HEK293 (cell line): Measurements from ENCODE around the gene RCOR1.

Experiments used
- CTCF ChIA-PET: fragments of 350-600 bp; formaldehyde crosslinking; extraction: SDS; loops from one replicate; lab custom pipeline; 2021; ENCODE audit warnings: antibody characterized with exemption; lab: Yijun Ruan, JAX
- POLR2A ChIA-PET: fragments of 300-600 bp; formaldehyde crosslinking; extraction: SDS; loops from one replicate; lab custom pipeline; 2020; ENCODE audit warnings: antibody characterized with exemption, inconsistent platforms; lab: Yijun Ruan, JAX
- H3K27ac ChIP-seq: fragments of 200-500 bp; sonication (Bioruptor generic); 2 replicates; pipeline ENCODE4 v1.5.1; 2014; ENCODE audit warnings: low read depth, low read length, control low read depth, inconsistent platforms; ENCODE audit errors: extremely low read depth
- H3K36me3 ChIP-seq, 2 experiments: fragments of 200-500 bp in 1 of 2; sonication (Bioruptor generic) in 1 of 2; 1 replicate in 1 of 2; 2 replicates in 1 of 2; pipeline ENCODE4 v1.5.1; 2014 to 2017; ENCODE audit warnings: inconsistent platforms in 2 of 2, low read length in 2 of 2; ENCODE audit not compliant: control insufficient read depth in 2 of 2, insufficient read depth in 1 of 2
- H3K4me1 ChIP-seq: fragments of 200-500 bp; sonication (Bioruptor generic); 2 replicates; pipeline ENCODE4 v1.5.1; 2014; ENCODE audit warnings: mild to moderate bottlenecking, low read length, inconsistent platforms; ENCODE audit not compliant: control insufficient read depth, insufficient read depth
- H3K4me3 ChIP-seq: 2 replicates; pipeline ENCODE4 v1.5.1; 2011; ENCODE audit warnings: low read depth, mild to moderate bottlenecking, control low read depth, low read length, moderate library complexity
- H3K9me3 ChIP-seq: fragments of 200-500 bp; sonication (Bioruptor generic); 2 replicates; pipeline ENCODE4 v1.5.1; 2014; ENCODE audit warnings: low read depth, low read length, inconsistent platforms; ENCODE audit not compliant: control insufficient read depth, insufficient read depth
- GLIS1 ChIP-seq: fragments of 450-650 bp; formaldehyde crosslinking; IDR thresholded peaks from 2 replicates; pipeline ENCODE4 v1.5.1; 2016; ENCODE audit warnings: missing biosample characterization, missing genetic modification characterization
- IKZF3 ChIP-seq: fragments of 450-650 bp; IDR thresholded peaks from 2 replicates; pipeline ENCODE4 v1.5.0; 2018; ENCODE audit warnings: missing biosample characterization, mild to moderate bottlenecking, missing genetic modification characterization, moderate library complexity
- KLF17 ChIP-seq: fragments of 450-650 bp; formaldehyde crosslinking; IDR thresholded peaks from 2 replicates; pipeline ENCODE4 v1.5.1; 2016; ENCODE audit warnings: missing biosample characterization, missing genetic modification characterization
- PRDM1 ChIP-seq: fragments of 450-650 bp; formaldehyde crosslinking; IDR thresholded peaks from 2 replicates; pipeline ENCODE4; 2016; ENCODE audit warnings: missing biosample characterization, missing genetic modification characterization
- ZBTB21 ChIP-seq: fragments of 450-650 bp; formaldehyde crosslinking; IDR thresholded peaks from 2 replicates; pipeline ENCODE4 v1.5.1; 2017; ENCODE audit warnings: missing biosample characterization, missing genetic modification characterization
- ZFHX2 ChIP-seq: fragments of 450-650 bp; formaldehyde crosslinking; conservative IDR thresholded peaks from 2 replicates; pipeline ENCODE4 v1.5.1; 2016; ENCODE audit warnings: missing biosample characterization, missing genetic modification characterization
- ZIC2 ChIP-seq: fragments of 450-650 bp; formaldehyde crosslinking; IDR thresholded peaks from 2 replicates; pipeline ENCODE4 v1.5.1; 2016; ENCODE audit warnings: missing biosample characterization, missing genetic modification characterization
- ZNF121 ChIP-seq: fragments of 450-650 bp; formaldehyde crosslinking; IDR thresholded peaks from 2 replicates; pipeline ENCODE4 v1.5.1; 2016; ENCODE audit warnings: missing biosample characterization, missing genetic modification characterization
- ZNF146 ChIP-seq: fragments of 450-650 bp; formaldehyde crosslinking; IDR thresholded peaks from 2 replicates; pipeline ENCODE4 v1.5.1; 2016; ENCODE audit warnings: missing biosample characterization, missing genetic modification characterization
- ZNF155 ChIP-seq: fragments of 450-650 bp; formaldehyde crosslinking; IDR thresholded peaks from 2 replicates; pipeline ENCODE4 v1.5.1; 2016; ENCODE audit warnings: missing biosample characterization, missing genetic modification characterization
- ZNF174 ChIP-seq: fragments of 450-650 bp; formaldehyde crosslinking; IDR thresholded peaks from 2 replicates; pipeline ENCODE4 v1.5.0; 2017; ENCODE audit warnings: missing biosample characterization, mild to moderate bottlenecking, missing genetic modification characterization
- ZNF23 ChIP-seq: fragments of 450-650 bp; formaldehyde crosslinking; IDR thresholded peaks from 2 replicates; pipeline ENCODE4 v1.5.1; 2016; ENCODE audit warnings: missing biosample characterization, missing genetic modification characterization, borderline replicate concordance
- ZNF280C ChIP-seq: fragments of 450-650 bp; formaldehyde crosslinking; IDR thresholded peaks from 2 replicates; pipeline ENCODE4 v1.5.1; 2016; ENCODE audit warnings: missing biosample characterization, missing genetic modification characterization
- ZNF398 ChIP-seq: fragments of 450-650 bp; formaldehyde crosslinking; IDR thresholded peaks from 2 replicates; pipeline ENCODE4 v1.5.1; 2017; ENCODE audit warnings: missing biosample characterization, missing genetic modification characterization
- ZNF433 ChIP-seq: fragments of 450-650 bp; formaldehyde crosslinking; IDR thresholded peaks from 2 replicates; pipeline ENCODE4 v1.5.1; 2016; ENCODE audit warnings: missing biosample characterization, missing genetic modification characterization, low read depth
- ZNF473 ChIP-seq: fragments of 450-650 bp; formaldehyde crosslinking; IDR thresholded peaks from 2 replicates; pipeline ENCODE4 v1.5.1; 2017; ENCODE audit warnings: missing biosample characterization, missing genetic modification characterization
- ZNF544 ChIP-seq: fragments of 450-650 bp; formaldehyde crosslinking; IDR thresholded peaks from 2 replicates; pipeline ENCODE4 v1.5.0; 2017; ENCODE audit warnings: missing biosample characterization, missing genetic modification characterization
- ZNF560 ChIP-seq: fragments of 450-650 bp; formaldehyde crosslinking; IDR thresholded peaks from 2 replicates; pipeline ENCODE4 v1.5.1; 2017; ENCODE audit warnings: missing biosample characterization, missing genetic modification characterization, borderline replicate concordance
- ZNF623 ChIP-seq: fragments of 450-650 bp; formaldehyde crosslinking; IDR thresholded peaks from 2 replicates; pipeline ENCODE4 v1.5.1; 2016; ENCODE audit warnings: missing biosample characterization, missing genetic modification characterization
- ZNF626 ChIP-seq: fragments of 450-650 bp; sonication (Bioruptor Pico); formaldehyde crosslinking; IDR thresholded peaks from 2 replicates; pipeline ENCODE4 v1.5.1; 2018; ENCODE audit warnings: missing biosample characterization, missing genetic modification characterization, inconsistent platforms
- ZNF645 ChIP-seq: fragments of 450-650 bp; formaldehyde crosslinking; IDR thresholded peaks from 2 replicates; pipeline ENCODE4; 2016; ENCODE audit warnings: missing biosample characterization, missing genetic modification characterization
- TF ChIP-seq, protein P1 (sequence below): fragments of 450-650 bp; formaldehyde crosslinking; IDR thresholded peaks from 2 replicates; pipeline ENCODE4 v1.5.1; 2017; ENCODE audit warnings: missing biosample characterization, missing genetic modification characterization
- TF ChIP-seq, protein P2 (sequence below): fragments of 450-650 bp; formaldehyde crosslinking; IDR thresholded peaks from 2 replicates; pipeline ENCODE4 v1.5.1; 2016; ENCODE audit warnings: missing biosample characterization, missing genetic modification characterization
- TF ChIP-seq, protein P3 (sequence below): fragments of 450-650 bp; formaldehyde crosslinking; IDR thresholded peaks from 2 replicates; pipeline ENCODE4 v1.5.1; 2016; ENCODE audit warnings: missing biosample characterization, missing genetic modification characterization

RCOR1 gene

GRCh38 chr14:102697501-102697900 is 105.1 kb downstream of the RCOR1 start:
- ChIA-PET POLR2A (no interaction called here), CTCF (interaction anchor here (0.7 to 2.0 kb wide), 2 partner anchors 86 to 103 kb away, joined by 3 to 12 read pairs; no protein-coding TSS in a partner anchor)
- peaks cover 5 to 10% of the 10 kb centered on the region in 2 experiments for H3K36me3 ChIP-seq
- no peak overlapping the region for H3K4me3 ChIP-seq
- peaks cover 3% of the 10 kb centered on the region for H3K4me1 ChIP-seq
- H3K9me3 ChIP-seq: no peaks in the 10 kb centered on the region
- TF ChIP-seq ZNF544: no peak
- no peak for TF ChIP-seq ZNF155
- TF ChIP-seq GLIS1: no peak
- no peak for TF ChIP-seq ZNF23
- TF ChIP-seq ZNF560 (tag by site-specific recombination): no peak
- TF ChIP-seq ZIC2 (tag by site-specific recombination): no peak
- TF ChIP-seq ZNF473 (tag by site-specific recombination): no peak
- no peak for TF ChIP-seq ZNF645 (tag by site-specific recombination)
- no peak for TF ChIP-seq KLF17 (tag by site-specific recombination)
- TF ChIP-seq ZBTB21 (tag by site-specific recombination): no peak
- TF ChIP-seq IKZF3 (tag by site-specific recombination): no peak
- no peak for TF ChIP-seq ZNF280C (tag by site-specific recombination)
- no peak overlapping the region for H3K27ac ChIP-seq

- no peaks in the 10 kb centered on the region for H3K9me3 ChIP-seq
- no peak overlapping the region for H3K4me3 ChIP-seq
- H3K4me1 ChIP-seq: peaks cover 3% of the 10 kb centered on the region; the same call in 1 of the 2 replicates
- no peak overlapping the region for H3K27ac ChIP-seq
- peaks cover 5 to 21% of the 10 kb centered on the region in 2 experiments for H3K36me3 ChIP-seq
- CTCF ChIA-PET: interaction anchor here (0.6 to 0.9 kb wide), 5 partner anchors 12 to 195 kb away, joined by 3 to 4 read pairs (median 4); no protein-coding TSS in a partner anchor
- POLR2A ChIA-PET: no interaction called here
- TF ChIP-seq ZNF626 (tag by site-specific recombination): no peak
- TF ChIP-seq, protein P1, sequence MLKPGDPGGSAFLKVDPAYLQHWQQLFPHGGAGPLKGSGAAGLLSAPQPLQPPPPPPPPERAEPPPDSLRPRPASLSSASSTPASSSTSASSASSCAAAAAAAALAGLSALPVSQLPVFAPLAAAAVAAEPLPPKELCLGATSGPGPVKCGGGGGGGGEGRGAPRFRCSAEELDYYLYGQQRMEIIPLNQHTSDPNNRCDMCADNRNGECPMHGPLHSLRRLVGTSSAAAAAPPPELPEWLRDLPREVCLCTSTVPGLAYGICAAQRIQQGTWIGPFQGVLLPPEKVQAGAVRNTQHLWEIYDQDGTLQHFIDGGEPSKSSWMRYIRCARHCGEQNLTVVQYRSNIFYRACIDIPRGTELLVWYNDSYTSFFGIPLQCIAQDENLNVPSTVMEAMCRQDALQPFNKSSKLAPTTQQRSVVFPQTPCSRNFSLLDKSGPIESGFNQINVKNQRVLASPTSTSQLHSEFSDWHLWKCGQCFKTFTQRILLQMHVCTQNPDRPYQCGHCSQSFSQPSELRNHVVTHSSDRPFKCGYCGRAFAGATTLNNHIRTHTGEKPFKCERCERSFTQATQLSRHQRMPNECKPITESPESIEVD (tag by site-specific recombination): no peak
- TF ChIP-seq GLIS1: no peak
- TF ChIP-seq ZNF623: no peak
- TF ChIP-seq ZNF174 (tag by site-specific recombination): no peak
- TF ChIP-seq PRDM1 (tag by site-specific recombination): no peak
- no peak for TF ChIP-seq ZNF433
- TF ChIP-seq ZNF398: no peak
- TF ChIP-seq, protein P2, sequence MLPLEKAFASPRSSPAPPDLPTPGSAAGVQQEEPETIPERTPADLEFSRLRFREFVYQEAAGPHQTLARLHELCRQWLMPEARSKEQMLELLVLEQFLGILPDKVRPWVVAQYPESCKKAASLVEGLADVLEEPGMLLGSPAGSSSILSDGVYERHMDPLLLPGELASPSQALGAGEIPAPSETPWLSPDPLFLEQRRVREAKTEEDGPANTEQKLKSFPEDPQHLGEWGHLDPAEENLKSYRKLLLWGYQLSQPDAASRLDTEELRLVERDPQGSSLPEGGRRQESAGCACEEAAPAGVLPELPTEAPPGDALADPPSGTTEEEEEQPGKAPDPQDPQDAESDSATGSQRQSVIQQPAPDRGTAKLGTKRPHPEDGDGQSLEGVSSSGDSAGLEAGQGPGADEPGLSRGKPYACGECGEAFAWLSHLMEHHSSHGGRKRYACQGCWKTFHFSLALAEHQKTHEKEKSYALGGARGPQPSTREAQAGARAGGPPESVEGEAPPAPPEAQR (tag by site-specific recombination): no peak
- no peak for TF ChIP-seq ZFHX2 (tag by site-specific recombination)
- no peak for TF ChIP-seq ZNF146
- no peak for TF ChIP-seq ZNF121 (tag by site-specific recombination)
- TF ChIP-seq, protein P3, sequence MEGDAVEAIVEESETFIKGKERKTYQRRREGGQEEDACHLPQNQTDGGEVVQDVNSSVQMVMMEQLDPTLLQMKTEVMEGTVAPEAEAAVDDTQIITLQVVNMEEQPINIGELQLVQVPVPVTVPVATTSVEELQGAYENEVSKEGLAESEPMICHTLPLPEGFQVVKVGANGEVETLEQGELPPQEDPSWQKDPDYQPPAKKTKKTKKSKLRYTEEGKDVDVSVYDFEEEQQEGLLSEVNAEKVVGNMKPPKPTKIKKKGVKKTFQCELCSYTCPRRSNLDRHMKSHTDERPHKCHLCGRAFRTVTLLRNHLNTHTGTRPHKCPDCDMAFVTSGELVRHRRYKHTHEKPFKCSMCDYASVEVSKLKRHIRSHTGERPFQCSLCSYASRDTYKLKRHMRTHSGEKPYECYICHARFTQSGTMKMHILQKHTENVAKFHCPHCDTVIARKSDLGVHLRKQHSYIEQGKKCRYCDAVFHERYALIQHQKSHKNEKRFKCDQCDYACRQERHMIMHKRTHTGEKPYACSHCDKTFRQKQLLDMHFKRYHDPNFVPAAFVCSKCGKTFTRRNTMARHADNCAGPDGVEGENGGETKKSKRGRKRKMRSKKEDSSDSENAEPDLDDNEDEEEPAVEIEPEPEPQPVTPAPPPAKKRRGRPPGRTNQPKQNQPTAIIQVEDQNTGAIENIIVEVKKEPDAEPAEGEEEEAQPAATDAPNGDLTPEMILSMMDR: no peak
Observed at GRCh38 chr14:102699416-102700110, 107.1 kb downstream of the RCOR1 start.
